GM10266 (cell line): ENCODE measurements around the gene FAM107B.

Experiments
- DNase-seq: peaks from one replicate; pipeline ENCODE4 v3.0.0; 2012; ENCODE audit errors: extremely low spot score
- TF ChIP-seq, protein P1 (sequence below): IDR thresholded peaks from 2 replicates; pipeline ENCODE4 v1.5.1; 2012; ENCODE audit warnings: mild to moderate bottlenecking, low read depth; ENCODE audit not compliant: control insufficient read depth, insufficient read depth; ENCODE audit errors: missing control alignments

Gene FAM107B

DNA sequence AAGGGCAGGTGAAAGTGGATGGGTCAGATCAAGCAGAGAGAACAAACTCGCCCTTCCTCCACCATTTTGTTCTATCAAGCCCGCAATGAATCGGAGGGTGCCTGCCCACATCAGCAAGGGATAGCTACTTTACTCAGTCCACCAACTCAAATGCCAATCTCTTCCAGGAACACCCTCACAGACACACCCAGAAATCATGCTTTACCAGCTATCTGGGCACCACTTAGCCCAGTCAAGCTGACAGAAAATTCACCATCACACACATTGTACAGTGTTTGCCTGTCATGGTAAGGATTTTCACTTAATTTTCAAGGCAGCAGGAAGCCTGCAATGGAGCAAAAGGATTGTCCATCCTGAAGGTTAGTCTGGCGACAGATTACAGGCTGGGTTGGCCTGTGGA is 75.2 kb downstream of the FAM107B start:
- no peak for DNase-seq
- TF ChIP-seq, protein P1, sequence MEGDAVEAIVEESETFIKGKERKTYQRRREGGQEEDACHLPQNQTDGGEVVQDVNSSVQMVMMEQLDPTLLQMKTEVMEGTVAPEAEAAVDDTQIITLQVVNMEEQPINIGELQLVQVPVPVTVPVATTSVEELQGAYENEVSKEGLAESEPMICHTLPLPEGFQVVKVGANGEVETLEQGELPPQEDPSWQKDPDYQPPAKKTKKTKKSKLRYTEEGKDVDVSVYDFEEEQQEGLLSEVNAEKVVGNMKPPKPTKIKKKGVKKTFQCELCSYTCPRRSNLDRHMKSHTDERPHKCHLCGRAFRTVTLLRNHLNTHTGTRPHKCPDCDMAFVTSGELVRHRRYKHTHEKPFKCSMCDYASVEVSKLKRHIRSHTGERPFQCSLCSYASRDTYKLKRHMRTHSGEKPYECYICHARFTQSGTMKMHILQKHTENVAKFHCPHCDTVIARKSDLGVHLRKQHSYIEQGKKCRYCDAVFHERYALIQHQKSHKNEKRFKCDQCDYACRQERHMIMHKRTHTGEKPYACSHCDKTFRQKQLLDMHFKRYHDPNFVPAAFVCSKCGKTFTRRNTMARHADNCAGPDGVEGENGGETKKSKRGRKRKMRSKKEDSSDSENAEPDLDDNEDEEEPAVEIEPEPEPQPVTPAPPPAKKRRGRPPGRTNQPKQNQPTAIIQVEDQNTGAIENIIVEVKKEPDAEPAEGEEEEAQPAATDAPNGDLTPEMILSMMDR = no peak

DNA sequence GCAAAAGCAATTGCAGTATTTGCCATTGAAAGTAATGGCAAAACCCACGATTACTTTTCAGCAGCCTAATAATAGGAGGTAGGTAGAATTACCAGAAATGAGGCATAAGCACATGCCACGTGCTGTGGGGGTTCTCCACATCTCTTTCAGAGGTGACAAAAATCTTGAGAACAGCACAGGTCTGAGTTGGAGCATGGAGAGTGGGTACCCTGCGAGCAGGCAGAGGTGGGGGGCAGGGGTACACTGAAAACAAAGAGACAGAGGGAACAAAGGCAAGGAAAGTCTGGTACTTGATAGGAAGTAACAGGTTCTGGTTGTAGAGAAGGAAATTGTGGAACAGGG is 75.9 kb downstream of the FAM107B start:
- no peak for DNase-seq
- TF ChIP-seq, protein P1 = no peak

DNA sequence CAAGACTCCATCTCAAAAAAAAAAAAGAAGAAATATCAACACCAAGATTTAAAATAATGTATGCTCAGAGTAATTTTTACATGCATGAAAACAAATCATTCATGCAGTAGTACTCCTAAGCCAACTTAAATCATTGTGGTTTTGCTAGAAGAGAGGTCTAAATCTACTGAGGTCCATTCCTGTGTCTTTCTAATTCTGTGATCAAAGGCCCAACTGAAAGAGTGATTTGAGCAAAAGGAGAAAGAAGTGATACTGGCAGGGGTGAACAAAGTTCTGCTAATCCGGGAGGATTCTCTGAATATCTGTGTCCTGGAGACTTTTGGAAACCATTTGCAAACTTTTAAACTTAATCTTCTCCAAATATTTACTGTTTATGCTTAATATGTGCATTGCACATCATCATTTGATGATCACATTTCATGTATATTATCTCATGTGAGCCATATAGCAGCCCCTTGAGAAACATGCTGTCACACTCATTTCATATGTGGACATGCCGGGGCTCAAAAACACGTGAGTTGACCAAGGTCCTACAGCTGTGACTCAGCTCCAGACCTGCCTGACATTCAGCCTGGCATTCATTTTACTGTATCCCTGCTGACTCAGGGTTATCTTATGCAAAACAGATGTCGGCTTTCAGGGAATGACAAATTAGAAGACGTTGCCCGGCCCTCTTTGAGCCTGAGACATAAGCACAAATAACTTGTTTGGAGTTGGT is 76.4 kb downstream of the FAM107B start:
- TF ChIP-seq, protein P1 = no peak
- DNase-seq = no peak

DNA sequence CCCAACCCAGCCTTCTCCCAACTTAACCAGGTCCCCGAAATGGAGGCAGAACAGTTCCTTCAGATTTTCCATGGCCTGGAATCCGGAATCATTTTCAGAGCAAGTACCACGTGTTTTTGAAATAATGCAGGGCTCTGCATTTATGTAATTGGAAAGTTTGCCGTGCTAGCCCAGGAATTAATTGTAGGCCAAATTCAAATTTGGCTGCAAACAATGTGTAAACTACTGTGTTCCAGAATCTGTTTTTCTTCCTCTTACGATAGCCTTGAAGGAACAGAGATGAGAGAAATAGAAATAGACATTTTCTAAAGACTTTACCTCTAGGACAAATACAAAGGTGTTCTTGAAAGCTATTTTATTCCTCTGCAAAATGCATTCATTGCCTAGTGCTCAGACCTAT is 77.4 kb downstream of the FAM107B start:
- TF ChIP-seq, protein P1 = no peak
- DNase-seq = no peak

DNA sequence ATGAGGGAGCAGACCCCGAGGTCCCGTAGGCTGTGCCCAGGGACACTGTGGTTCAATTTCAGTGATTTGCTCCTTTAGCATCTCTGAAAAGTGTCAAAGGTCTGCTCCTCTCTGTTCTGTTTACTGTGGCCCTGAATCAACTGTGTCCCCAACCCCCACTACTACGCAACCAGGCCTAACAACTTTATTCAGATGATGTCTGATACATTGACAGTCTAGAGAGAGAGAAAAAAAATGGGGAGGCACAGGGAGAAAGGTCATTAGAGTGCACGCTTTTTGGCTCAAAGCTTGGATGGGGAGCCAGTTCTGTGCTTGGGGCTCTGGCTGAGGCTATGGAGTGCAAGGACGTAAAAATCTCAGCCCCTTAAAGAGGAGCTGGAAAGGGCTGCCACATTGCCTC is 77.9 kb downstream of the FAM107B start:
- DNase-seq = no peak
- TF ChIP-seq, protein P1 = no peak

DNA sequence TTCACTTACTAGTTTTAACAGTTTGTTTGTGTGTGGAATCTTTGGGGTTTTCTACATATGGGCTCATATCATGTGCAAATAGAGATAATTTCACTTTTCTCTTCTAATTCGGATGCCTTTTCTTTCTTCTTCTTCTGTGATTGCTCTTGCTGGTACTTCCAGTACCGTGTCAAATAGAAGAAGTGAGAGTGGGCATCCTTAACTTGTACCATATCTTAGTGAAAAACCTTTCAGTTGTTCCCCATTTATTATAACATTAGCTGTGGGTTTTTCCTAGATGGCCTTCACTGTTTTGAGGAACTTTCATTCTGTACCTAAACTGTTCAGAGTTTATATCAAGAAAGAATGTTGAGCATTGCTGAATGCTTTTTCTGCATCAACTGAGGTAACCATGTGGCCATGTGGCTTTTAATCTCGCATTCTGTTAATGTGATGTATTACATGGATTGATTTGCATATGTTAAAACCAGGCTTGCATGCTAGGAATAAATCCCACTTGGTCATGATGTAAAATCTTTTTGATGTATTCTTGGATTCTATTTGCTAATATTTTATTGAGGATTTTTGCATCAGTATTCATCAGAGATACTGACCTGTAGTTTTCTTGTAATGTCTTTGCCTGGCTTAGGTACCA is 78.7 kb downstream of the FAM107B start:
- no peak for DNase-seq
- TF ChIP-seq, protein P1 = no peak

DNA sequence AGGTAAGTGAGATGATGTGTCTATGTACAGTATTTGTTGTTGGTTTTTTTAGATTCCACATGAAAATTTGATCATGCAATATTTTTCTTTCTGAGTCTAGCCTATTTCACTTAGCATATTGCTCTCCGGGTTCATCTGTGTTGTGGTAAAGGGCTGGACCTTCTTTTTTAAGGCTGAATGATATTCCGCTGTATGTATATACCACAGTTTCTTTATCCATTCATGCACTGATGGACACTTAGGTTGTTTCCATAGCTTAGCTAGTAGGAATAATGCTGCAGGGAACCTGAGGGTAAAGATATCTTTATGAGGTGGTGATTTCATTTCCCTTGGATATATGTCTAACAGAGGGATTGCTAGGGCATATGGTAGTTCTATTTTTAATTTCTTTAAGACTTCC is 80.8 kb downstream of the FAM107B start:
- no peak for DNase-seq
- TF ChIP-seq, protein P1 = no peak
